DND-41 (cell line): ENCODE data around the gene GYPA.

Source experiments
- CTCF ChIP-seq: IDR thresholded peaks from 2 replicates; pipeline ENCODE4 v1.5.1; 2012; ENCODE audit warnings: borderline replicate concordance, low read length, moderate library complexity, mild to moderate bottlenecking; ENCODE audit not compliant: poor library complexity, severe bottlenecking; ENCODE audit errors: extremely low read depth
- EZH2 ChIP-seq: IDR thresholded peaks from 3 replicates; pipeline ENCODE4 v1.6.1; 2012; ENCODE audit warnings: borderline replicate concordance, low read depth, mild to moderate bottlenecking, moderate library complexity, low read length, inconsistent platforms; ENCODE audit not compliant: severe bottlenecking

GRCh38 chr4:144176476-144176875, 36.0 kb upstream of the GYPA start:
- TF ChIP-seq CTCF (no peak), EZH2 (no peak)
